RWPE1 (cell line): ENCODE data around the gene CRIP3.

Experiments
- CTCF ChIA-PET: fragments of 350-600 bp; sonication (Branson Sonifier 250); formaldehyde crosslinking; extraction: SDS; loops from one replicate; lab custom pipeline; 2021; lab: Yijun Ruan, JAX
- POLR2A ChIA-PET: fragments of 400-600 bp; formaldehyde crosslinking; extraction: SDS; loops from one replicate; lab custom pipeline; 2020; ENCODE audit warnings: antibody characterized with exemption; ENCODE audit not compliant: low non-redundant PET; lab: Yijun Ruan, JAX
- DNase-seq: peaks from one replicate; pipeline ENCODE4 v3.0.0; 2012; ENCODE audit warnings: low spot score
- H3K27ac ChIP-seq: fragments of 450-650 bp; 2 replicates; pipeline ENCODE4 v1.5.1; 2017
- CTCF ChIP-seq: fragments of 450-650 bp; conservative IDR thresholded peaks from 2 replicates; pipeline ENCODE4 v1.5.1; 2017; ENCODE audit warnings: low read depth, mild to moderate bottlenecking

CRIP3 gene

GRCh38 chr6:43269273-43270007 is 39.2 kb downstream of the CRIP3 start:
- ChIA-PET POLR2A (no interaction called here), CTCF (interaction anchor here (0.7 to 1.6 kb wide), 2 partner anchors 39 to 65 kb away, joined by 3 to 8 read pairs; partner anchors contain the start of gene CRIP3)
- no peak for DNase-seq
- H3K27ac ChIP-seq: no peak overlapping the region
- TF ChIP-seq CTCF: no peak

GRCh38 chr6:43268782-43269272 is 39.8 kb downstream of the CRIP3 start:
- no peak overlapping the region for H3K27ac ChIP-seq
- no peak for DNase-seq
- POLR2A ChIA-PET: no interaction called here
- CTCF ChIA-PET: interaction anchor here (0.5 to 1.6 kb wide), 3 partner anchors 40 to 179 kb away, joined by 3 to 8 read pairs (median 5); partner anchors contain the start of gene CRIP3
- no peak for TF ChIP-seq CTCF

GRCh38 chr6:43268355-43268700 is 40.3 kb downstream of the CRIP3 start:
- POLR2A ChIA-PET: no interaction called here
- TF ChIP-seq CTCF: no peak
- H3K27ac ChIP-seq: no peak overlapping the region
- CTCF ChIA-PET: interaction anchor here (0.6 kb wide), 1 partner anchor 31 kb away, joined by 3 read pairs; no protein-coding TSS in a partner anchor
- DNase-seq: no peak

GRCh38 chr6:43267619-43268354 is 40.8 kb downstream of the CRIP3 start:
- ChIA-PET POLR2A (no interaction called here), CTCF (interaction anchor here (0.6 kb wide), 1 partner anchor 32 kb away, joined by 3 read pairs; no protein-coding TSS in a partner anchor)
- TF ChIP-seq CTCF: no peak
- no peak for DNase-seq
- H3K27ac ChIP-seq: no peak overlapping the region

GRCh38 chr6:43265564-43265963 is 43.1 kb downstream of the CRIP3 start:
- ChIA-PET POLR2A (no interaction called here), CTCF (interaction anchor here (0.5 to 1.1 kb wide), 3 partner anchors 24 to 231 kb away, joined by 3 to 4 read pairs (median 3); no protein-coding TSS in a partner anchor)
- H3K27ac ChIP-seq: no peak overlapping the region
- no peak for DNase-seq
- TF ChIP-seq CTCF: no peak

GRCh38 chr6:43264599-43265145 is 44.0 kb downstream of the CRIP3 start:
- POLR2A ChIA-PET: no interaction called here
- CTCF ChIA-PET: interaction anchor here (0.6 to 3.3 kb wide), 3 partner anchors 70 to 1033 kb away, joined by 4 to 18 read pairs (median 16); no protein-coding TSS in a partner anchor
- H3K27ac ChIP-seq: no peak overlapping the region
- no peak for TF ChIP-seq CTCF
- DNase-seq: no peak
